Activated T-cell treated with anti-CD3 and anti-CD28 coated beads for 24 hours (primary cell): Measurements from ENCODE around the gene NECTIN1.

Source experiments
- DNase-seq: peaks from one replicate; pipeline ENCODE4 v3.0.0-alpha.2; 2020; ENCODE audit warnings: low read depth

The NECTIN1 gene

GRCh38 chr11:119712459-119713358 lies 16.3 kb downstream of the NECTIN1 start:
- no peak for DNase-seq

DNA sequence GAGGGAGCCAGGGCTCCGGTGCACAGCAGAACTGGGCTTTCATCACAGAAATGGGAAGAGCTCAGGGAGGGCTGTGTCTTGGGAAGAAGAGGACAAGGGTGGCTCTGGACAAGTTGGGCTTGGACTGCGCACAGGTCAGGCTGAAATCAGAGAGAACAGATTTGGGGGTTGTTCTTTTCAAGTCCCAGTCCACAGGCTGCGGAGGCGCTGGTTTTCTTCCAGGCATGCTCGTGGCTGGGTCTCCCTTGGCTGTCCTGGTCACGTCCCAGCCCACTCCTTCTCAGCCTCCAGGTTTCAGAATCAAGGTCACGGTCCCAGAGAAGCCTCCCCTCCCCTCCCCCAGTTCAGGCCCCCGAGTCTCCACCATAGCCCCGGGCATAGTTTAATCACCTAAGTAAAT lies 17.0 kb downstream of the NECTIN1 start:
- DNase-seq, result no peak

DNA sequence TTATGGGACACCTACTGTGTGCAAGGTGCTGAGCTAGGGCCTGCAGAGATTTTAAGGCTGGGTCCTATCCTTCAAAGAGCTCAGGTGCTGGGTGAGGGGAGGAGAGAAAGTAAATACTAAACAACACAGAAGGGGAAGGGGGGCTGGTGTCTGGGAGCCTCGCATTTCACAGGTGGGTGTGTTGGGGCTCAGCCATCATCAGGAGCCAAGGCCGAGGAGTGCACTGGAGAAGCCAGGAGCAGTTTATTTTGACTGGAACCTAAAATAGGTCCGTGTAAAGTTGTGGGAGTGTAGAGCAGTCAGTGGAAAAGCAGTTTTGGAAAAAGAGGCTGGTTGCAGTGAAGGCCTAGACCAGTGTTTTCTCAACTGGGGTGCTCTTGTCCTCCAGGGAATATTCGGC lies 17.5 kb downstream of the NECTIN1 start:
- no peak for DNase-seq

- no peak for DNase-seq
These were observed 18.6 kb downstream of the NECTIN1 start for GRCh38 chr11:119710417-119710816.

GRCh38 chr11:119709638-119710346 lies 19.2 kb downstream of the NECTIN1 start:
- no peak for DNase-seq

DNA sequence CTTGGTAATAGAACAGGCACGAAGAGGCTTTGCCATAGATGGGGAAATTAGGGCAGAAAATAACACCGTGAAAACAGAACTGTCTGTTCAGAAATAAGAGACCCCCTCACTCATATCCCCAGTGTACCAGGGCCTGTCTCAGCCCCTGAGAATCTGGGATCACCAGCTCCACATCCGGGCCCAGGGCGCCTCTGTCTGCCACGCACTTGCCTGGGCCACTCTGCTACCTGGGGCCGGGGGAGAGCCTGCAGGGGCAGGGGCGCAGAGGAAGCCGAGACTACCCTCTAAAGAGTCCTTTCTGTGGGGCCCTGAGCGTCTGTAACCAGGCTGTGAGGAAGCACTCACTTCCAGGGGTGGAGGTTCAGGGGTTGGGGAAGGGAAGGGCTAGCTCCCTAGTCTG lies 19.8 kb downstream of the NECTIN1 start:
- no peak for DNase-seq

DNA sequence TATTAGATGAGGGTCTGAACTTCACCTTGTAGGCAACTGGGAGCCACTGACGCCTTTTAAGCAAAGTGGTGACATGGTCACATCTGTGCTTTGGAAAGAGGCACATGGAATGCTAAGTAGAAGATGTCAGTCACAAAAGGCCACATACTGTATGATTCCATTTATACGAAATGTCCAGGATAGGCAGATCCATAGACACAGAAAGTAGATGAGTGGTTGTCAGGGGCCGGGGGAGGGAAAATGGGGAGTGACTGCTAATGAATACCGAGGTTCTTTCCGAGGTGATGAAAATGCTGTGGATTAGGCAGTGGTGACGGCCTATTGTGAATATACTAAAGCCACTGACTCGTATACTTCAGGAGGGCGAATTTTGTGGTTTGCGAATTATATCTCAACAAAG lies 20.6 kb downstream of the NECTIN1 start:
- DNase-seq, result no peak

DNA sequence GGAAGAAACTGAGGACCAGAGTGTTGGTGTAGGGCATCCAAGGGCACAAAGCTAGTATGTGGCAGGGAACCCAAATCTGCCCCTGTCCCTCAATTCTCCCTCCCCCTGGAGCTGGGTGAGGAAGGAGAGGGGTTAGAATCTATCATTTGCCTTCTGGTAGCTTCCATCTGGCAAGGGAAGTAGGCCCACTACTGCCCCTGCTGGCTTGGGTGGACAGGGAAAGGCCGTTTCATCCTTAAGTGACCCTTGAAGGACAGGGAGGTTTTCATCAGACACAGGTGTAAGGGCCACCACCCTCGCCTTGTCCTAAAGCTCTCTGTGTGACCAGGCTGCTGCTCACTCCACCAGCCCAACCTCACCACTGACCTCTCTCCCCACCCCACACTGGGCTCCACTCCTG lies 22.1 kb downstream of the NECTIN1 start:
- DNase-seq, result no peak

GRCh38 chr11:119706029-119706428 lies 23.0 kb downstream of the NECTIN1 start:
- DNase-seq, result no peak

DNA sequence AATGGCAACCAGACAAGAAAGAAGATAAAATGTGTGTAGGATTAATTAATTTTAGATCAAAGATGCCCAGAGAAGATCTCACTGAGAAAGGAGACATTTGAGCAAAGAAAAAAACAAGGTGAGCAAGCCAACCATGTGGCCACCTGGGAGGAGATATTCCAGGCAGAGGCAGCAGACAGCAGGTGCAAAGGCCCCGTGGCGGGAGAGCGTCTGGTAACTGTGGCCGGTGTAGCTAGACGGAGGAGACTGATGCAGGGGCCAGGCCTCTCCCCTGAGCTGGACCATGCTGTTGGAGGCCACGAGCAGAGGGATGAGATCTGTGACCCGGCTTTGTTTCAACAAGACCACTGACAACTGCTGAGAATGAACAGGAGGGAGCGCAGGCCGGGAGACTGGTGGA lies 23.6 kb downstream of the NECTIN1 start:
- no peak for DNase-seq

DNA sequence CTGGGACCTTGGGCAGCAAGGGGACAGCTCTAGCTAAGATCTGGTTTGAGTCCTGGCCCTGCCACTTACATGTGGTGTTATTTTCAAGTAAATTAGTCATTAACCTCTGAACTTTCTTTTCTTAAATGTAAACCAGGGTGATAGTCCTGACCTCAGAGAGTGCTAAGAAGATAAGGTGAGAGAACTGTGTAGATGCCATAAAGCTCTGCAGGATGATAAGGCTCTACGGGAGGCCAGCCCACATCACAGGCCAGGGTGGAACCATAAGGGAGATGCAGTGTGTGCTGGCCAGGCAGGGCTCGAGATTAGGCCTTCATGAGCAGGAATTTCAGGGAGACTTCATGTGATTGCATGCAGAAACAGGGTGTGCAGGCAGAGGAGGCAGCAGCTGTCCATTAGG lies 24.2 kb downstream of the NECTIN1 start:
- no peak for DNase-seq

DNA sequence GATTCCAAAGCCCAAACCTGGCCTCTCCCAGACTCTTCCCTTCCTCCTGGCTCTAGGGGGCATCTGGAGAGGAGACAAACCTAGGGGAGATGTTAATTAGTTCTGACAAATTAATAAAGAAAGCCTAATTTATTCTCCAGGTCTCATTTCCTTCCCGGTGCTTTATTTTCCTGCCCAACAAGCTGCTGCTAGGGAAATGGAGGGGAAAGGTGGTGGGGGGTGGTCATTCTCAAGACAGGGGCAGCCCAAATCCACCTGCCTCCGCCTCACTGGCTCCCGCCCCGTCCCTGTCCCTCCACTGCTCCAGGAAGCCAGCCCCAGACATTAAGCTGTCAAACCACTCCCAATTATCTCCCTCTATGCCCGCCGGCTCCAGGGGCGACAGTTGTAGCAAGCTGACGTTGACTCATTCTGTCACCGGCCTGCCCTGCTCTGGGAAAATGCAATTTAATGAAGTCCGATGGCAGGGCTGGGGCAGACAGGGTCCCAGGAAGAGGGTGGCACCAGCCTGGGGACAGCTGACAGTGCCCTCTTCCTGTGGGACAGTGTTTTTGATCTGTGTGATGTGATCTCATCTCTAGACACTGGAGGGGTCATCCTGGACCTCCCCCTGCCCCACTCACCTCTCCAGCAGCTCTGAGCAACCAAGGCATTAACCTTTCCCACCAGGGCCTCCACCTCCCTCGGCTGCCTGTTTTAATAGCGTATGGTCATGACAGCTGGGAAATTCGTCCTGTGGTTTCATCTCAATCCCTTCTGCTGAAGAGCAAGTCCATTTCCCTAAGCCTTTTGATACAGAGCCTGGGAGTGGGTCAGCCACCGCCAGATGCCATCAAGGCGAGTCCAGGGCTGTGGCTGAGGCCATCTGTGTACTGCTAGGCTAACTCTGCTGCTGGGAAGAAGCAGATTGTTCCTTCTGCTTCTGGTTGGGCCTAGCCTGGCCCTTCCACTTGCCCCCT lies 27.1 kb downstream of the NECTIN1 start:
- no peak for DNase-seq

DNA sequence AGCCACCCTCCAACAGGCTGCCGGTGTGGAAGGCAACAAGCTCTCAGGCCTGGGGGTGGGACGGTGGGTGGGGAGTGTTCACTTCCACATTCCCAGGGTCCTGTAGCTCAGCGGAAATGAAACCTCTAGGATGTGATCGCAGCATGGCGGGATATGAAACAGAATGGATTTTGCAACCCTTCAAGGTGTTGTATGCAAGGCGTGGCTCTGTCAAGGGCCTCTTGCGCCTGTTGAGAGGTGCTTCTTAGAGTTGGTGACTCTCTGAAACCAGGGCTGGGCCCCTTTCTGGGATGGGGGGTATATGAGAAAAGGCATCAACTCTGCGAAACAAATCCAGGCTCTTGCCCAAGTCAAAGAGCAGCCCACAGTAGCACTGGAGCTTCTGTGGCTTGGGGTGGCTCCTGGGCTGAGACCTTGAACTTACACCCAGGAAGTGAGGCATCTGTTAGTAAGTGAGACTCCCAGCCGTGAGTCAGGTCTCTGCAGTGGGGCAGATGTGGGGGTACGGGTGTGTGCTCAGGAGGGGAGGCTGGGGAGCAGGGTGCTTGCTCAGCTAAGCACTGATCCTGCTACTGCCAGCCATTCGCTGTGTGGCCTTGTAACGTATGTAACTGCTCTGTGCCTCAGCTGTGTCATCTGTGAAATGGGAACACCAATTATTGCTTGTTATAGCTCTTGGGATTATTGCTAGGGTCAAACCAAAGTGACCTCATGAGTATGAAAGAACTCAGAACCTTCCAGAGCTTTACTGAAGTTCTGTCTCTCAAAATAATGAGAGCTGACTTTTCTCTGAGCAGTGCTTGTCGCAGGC lies 28.3 kb downstream of the NECTIN1 start:
- no peak for DNase-seq

DNA sequence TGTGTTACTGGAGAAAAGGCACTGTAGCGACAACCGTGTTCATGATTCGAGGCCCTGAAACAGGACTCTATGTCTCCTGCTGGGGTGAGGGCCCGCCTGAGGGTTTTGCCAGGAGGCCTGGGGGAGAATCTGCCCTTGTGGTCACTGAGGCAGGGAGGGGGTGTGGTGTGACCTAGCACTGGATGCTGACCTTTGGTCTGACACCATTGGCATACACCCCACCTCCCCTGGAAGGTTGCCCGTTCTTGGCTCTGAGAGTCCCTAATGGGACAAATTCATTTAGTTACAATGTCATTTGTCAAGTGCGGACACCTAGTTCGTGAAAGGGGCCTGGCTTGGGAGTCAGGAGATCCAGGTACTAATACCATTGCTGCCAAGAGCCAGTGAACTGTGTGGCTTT lies 29.0 kb downstream of the NECTIN1 start:
- DNase-seq, result no peak

GRCh38 chr11:119699227-119699626 lies 29.8 kb downstream of the NECTIN1 start:
- DNase-seq, result no peak

DNA sequence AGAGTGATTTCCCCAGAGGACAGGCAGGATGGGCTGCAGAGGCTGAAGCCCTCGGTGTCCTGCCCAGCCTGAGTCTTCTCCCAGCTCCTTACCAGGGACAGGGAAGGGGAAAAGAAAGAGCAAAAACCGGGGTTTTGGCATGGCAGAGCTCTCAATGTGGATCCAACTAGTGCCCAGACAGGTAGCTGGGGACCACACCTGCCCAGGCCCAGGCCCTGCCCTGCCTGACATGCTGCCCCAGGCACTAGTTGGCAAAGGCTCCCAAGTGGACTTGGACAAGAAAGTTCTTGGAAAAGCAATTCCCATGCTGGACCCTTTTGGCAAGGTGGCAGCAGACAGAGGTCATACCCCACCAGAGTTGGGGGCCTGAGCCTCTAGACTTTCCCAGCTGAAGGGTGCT lies 31.1 kb downstream of the NECTIN1 start:
- no peak for DNase-seq

DNA sequence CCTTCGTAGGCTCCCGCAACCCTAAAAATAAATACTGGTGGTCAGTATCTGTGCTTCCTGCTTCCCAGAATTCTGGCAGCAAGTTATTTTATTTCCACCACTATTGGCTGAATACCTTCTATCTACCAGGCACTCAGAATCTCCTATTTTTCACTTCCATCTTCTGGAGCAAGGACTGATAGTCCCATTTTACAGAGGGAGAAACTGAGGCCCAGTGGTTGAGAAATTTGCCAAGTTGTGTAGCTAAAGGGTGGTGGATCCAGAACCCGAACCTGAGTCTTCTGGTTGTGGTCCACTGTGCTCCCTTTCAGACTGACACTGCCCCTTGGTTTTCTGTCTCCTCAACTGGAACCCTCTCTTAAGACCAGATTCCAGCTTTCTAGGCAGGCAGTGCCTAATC lies 31.6 kb downstream of the NECTIN1 start:
- no peak for DNase-seq

GRCh38 chr11:119696378-119697222 lies 32.4 kb downstream of the NECTIN1 start:
- DNase-seq, result no peak

GRCh38 chr11:119694334-119694733 lies 34.7 kb downstream of the NECTIN1 start:
- DNase-seq, result no peak

- no peak for DNase-seq
These were observed 35.7 kb downstream of the NECTIN1 start for GRCh38 chr11:119693253-119693815.
